HG03571 (cell line): Measurements from ENCODE around the gene IQCK.
"Not testable (repeated sequence)": the region's sequence is repeated elsewhere in the genome, so short reads cannot be mapped to it uniquely, and the experiment has no call there.

Experiments used
- ATAC-seq: cut with Tn5 transposase; IDR thresholded peaks from one replicate; pipeline ENCODE4 v1.9.1; 2021; ENCODE audit not compliant: unreplicated experiment

The IQCK gene

GRCh38 chr16:19715566-19715965, 2.5 kb upstream of the IQCK start:
- no peak for ATAC-seq

GRCh38 chr16:19716183-19716582, 1.9 kb upstream of the IQCK start:
- no peak for ATAC-seq

- ATAC-seq: not testable (repeated sequence)
These were observed 1.3 kb upstream of the IQCK start for GRCh38 chr16:19716728-19717127.

GRCh38 chr16:19717314-19717713, 757 bp upstream of the IQCK start:
- no peak for ATAC-seq

- ATAC-seq: no peak
These were observed 524 bp downstream of the IQCK start for GRCh38 chr16:19718624-19718965.

- no peak for ATAC-seq
These were observed 4.3 kb downstream of the IQCK start for GRCh38 chr16:19722269-19722952.

- ATAC-seq: no peak
These were observed 4.9 kb downstream of the IQCK start for GRCh38 chr16:19722981-19723380.

- no peak for ATAC-seq
These were observed 10.5 kb downstream of the IQCK start for GRCh38 chr16:19728636-19728965.

- ATAC-seq: no peak
These were observed 15.5 kb downstream of the IQCK start for GRCh38 chr16:19733551-19733950.

- ATAC-seq: no peak
These were observed 17.2 kb downstream of the IQCK start for GRCh38 chr16:19735074-19735867.

GRCh38 chr16:19737306-19738038, 19.4 kb downstream of the IQCK start:
- no peak for ATAC-seq

- ATAC-seq: no peak
These were observed 23.3 kb downstream of the IQCK start for GRCh38 chr16:19741354-19741753.

- no peak for ATAC-seq
These were observed 25.7 kb downstream of the IQCK start for GRCh38 chr16:19743816-19744159.

- ATAC-seq: no peak
These were observed 26.6 kb downstream of the IQCK start for GRCh38 chr16:19744670-19745069.

GRCh38 chr16:19745286-19746010, 27.4 kb downstream of the IQCK start:
- no peak for ATAC-seq

GRCh38 chr16:19746561-19746960, 28.5 kb downstream of the IQCK start:
- ATAC-seq: no peak

- ATAC-seq: no peak
These were observed 30.5 kb downstream of the IQCK start for GRCh38 chr16:19748389-19749168.

- ATAC-seq: no peak
These were observed 31.6 kb downstream of the IQCK start for GRCh38 chr16:19749571-19750080.

GRCh38 chr16:19751478-19752385, 33.7 kb downstream of the IQCK start:
- no peak for ATAC-seq
